HG02763 (cell line): ENCODE measurements around the gene H6PD.

Source experiments
- ATAC-seq: cut with Tn5 transposase; IDR thresholded peaks from one replicate; pipeline ENCODE4 v1.9.1; 2021; ENCODE audit warnings: mild to moderate bottlenecking, moderate library complexity; ENCODE audit not compliant: unreplicated experiment

Gene H6PD

DNA sequence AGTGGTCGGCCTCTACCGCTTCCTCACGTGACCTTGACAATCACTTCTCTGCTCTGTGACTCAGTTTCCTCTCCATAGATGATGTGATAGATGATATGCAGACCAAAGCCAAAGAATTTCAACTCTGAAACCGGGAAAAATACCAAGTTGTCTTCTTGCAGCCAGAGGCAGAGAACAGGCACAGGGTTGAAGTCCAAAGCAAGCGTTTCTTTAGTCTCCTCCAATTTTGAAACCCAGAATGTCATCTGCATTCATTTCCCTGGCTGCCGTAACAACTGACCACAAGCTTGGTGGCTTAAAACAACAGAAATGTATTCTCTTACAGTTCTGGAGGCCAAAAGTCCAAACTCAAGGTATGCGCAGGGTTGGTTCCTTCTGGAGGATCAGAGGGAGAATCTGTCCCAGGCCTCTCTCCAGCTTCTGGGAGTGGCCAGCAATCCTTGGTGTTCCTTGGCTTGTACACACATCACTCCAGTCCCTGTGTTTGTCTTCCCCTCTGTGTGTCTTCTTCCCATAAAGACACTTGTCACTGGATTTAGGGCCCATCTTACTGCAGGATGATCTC is 30.3 kb upstream of the H6PD start:
- ATAC-seq = no peak

DNA sequence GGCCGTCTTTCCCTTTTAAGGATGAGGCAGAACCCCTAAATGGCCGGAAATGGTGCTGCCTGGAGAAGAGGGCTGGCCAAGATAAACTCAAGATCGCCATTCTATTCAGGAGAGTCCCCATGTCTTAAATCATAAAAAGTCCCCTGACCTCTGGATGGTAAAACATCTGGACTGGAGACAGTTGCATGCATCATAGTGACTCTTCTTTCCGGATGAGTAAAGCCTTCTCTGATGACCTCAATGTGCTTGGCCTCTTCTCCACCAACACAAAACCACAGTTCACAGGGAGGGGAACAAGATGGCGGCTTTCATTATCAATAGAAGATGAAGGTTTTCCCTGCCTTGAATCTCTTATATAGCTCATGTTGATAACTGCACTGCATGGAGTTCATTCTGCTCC is 27.5 kb upstream of the H6PD start:
- ATAC-seq = no peak

GRCh38 chr1:9207715-9208114 is 26.9 kb upstream of the H6PD start:
- no peak for ATAC-seq

- ATAC-seq = no peak
These were observed 23.2 kb upstream of the H6PD start for GRCh38 chr1:9211291-9211811.

DNA sequence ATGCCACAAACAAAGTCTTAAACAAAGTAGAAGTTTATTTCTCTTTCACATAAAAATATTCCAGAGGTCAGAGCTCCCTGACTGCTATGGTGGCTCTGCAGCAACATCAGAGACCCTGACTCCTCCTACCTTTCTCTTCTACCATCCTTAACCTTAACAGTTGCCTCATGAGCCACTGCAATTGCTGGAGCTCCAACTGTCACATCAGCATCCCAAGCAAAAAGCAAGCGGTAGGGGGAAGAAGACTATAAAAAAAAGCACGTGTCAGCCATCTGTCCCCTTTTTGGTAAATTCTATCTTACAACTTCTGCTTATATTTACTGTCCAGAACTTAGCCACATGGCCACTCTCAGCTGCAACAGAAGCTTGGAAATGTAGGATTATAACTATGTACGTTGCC is 21.8 kb upstream of the H6PD start:
- ATAC-seq = no peak

DNA sequence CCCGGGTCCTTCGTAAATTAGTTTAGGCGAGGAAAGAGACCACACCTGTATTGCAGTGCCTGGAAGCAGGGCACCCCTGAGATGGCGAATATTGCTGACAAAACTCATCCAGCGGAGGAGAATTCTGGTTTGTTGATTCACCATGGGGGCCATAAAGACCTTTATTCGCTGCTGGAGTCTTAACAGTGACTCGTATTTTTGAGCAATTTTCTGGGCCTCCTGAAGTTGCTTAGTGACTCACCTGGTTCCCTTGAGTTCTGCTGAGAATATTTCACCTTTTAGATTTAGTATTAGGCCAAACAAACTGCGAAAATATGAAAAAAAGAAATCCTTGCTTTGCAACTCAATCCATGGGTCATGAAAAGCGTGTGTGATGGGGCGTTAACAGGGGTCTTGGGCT is 20.6 kb upstream of the H6PD start:
- no peak for ATAC-seq

GRCh38 chr1:9218917-9219316 is 15.7 kb upstream of the H6PD start:
- ATAC-seq = no peak

DNA sequence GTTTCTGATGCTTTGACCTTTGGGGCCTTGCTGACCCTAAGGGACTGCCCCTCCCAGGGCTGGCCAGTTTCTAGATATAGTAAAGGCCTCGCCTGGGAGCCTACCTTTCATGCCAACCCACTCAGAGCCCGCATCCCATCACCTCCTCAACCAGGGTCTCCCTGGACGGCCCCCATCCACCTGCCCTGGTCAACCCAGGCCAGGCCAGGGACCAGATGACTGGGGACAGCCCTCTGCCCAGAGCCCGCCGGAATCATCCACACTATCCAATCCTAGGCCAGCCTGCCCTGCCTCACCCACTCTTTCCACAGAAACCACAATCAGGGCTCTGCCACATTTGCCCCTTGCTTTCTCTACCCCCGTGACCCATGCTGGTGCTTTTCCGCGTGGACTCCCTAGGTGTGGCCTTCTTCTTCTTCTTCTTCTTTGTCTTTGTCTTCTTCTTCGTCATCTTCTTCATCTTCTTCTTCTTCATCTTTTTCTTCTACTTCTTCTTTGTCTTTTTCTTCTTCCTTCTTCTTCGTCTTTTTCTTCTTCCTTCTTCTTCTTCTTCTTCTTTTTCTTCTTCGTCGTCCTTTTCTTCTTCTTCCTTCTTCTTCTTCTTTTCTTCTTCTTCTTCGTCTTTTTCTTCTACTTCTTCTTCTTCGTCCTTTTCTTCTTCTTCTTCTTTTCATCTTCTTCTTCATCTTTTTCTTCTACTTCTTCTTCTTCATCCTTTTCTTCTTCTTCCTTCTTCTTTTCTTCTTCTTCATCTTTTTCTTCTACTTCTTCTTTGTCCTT is 11.5 kb upstream of the H6PD start:
- no peak for ATAC-seq

DNA sequence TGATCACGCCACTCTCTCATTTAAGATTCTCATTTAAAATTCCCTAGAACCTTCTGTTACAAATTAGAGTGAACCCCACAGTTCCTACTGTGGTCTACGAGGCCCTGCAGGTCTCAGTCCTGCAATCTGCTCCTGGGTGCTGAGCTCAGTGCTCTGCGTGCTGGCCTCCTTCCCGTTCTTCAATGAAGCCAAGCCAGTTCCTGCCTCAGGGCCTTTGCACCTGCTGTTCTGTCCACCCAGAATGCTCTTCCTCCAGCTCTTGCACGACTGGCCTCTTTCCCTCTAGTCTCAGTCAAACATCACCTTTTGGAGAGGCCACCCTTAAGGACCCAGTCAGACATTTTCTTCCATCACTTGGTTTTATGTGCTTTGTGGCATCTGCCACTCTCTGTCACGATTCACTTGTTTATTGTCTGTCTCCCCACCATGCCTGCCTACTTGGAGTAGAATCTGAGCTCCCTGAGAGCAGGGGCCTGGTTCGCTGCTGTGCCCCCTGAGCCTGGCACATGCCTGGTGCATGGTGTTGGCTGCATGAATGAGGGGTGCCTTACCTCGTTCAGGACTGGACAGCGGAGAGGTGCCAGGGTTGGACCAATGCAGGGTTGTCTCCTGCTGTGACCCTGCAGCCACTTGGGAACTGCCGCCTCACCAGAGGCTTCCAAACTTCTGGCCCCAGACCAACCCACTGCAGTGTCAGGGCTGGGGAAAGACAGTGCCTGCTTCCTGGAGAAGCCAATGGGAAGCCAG is 9.7 kb upstream of the H6PD start:
- ATAC-seq = no peak

- no peak for ATAC-seq
These were observed 9.2 kb upstream of the H6PD start for GRCh38 chr1:9225411-9225785.

- no peak for ATAC-seq
These were observed 6.0 kb upstream of the H6PD start for GRCh38 chr1:9228609-9229008.

DNA sequence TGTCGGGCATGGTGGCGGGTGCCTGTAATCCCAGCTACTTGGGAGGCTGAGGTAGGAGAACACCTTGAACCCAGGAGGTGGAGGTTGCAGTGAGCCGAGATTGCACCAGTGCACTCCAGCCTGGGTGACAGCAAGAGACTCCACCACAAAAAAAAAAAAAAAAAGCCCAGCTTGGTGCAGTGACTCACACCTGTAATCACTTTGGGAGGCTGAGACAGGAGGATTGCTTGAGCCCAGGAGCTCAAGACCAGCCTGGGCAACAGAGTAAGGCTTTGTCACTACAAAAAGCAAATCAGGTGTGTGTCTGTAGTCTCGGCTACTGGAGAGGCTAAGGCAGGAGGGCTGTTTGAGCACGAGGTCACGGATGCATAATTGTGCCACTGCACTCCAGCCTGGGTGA is 5.0 kb upstream of the H6PD start:
- no peak for ATAC-seq

GRCh38 chr1:9230869-9231533 is 3.6 kb upstream of the H6PD start:
- no peak for ATAC-seq

DNA sequence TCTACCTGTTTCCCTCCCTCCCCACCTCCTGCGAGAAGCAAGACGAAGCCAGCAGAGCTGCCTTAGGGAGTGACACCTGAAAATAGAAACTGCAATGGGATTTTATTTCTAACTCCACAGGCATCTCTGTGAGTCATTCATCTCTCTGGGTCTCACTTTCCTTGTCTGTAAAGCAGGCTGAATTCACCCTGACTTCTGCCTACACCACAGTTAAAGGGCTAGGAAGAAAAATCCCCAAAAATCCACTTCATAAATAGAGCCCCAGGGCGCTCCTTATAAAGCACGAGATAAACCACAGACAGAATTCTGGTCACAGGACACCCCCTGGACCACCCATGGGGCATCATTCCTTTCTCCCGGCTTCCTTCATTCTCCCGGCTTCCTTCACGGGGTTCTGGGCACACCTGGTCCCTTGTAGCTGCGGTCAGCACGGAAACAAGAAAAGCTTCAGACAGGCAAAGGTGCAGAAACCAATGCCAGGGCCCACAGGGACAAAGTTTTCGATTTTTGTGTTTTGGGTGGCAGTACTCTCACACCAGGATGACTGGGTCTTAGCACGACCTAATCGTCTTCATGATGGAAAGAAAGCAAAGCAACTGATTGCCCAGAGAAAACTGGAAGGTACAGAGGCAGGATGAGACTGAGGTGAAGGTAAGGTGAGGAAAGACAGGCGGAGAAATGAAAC is 2.8 kb upstream of the H6PD start:
- no peak for ATAC-seq

DNA sequence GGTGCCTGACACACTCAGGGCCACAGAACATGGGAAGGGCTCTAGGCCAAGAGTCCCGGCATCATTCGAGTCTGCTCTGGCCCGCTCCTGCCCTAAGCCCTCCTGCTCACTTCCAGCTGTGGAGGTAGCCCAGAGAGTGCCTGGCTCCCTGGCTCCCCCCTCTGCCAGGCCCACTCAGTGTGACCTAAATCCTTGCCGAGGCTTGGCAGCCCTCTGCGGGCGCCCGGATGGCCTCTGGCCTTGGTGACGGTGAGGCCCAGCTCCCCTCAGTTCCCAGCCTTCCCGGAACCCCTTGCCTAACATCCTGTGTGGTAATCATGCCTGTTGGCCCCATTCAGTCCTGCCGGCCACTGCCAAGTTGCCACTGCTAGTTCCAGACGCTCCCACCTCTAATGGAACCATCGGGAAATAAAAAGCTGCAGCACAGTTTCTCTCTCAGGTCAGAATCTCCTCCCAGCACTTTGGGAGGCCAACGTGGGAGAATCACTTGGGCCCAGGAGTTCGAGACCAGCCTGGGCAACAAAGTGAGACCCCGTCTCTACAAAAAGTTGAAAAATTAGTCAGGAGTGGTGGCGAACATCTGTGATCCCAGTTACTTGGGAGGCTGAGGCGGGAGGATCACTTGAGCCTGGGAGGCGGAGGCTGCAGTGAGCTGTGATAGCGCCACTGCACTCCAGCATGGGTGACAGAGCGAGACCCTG is 1.2 kb upstream of the H6PD start:
- no peak for ATAC-seq

- no peak for ATAC-seq
These were observed 692 bp upstream of the H6PD start for GRCh38 chr1:9233942-9234222.

- ATAC-seq = no peak
These were observed 504 bp downstream of the H6PD start for GRCh38 chr1:9235096-9235459.

DNA sequence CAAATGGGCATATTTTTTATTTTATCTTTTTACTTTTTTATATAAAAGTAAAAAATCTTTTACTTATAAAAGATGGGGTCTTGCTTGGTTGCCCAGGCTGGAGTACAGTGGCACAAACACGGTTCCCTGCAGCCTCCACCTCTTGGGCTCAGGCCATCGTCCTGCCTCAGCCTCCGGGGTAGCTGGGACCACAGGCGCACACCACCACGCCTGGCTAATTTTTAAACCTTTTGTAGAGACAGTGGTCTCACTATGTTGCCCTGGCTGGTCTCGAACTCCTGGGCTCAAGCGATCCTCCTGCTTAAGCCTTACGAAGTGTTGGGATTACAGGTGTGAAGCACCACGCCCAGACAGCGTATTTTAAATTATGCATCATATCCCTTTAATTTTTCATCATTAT is 986 bp downstream of the H6PD start:
- no peak for ATAC-seq

- no peak for ATAC-seq
These were observed 3.6 kb downstream of the H6PD start for GRCh38 chr1:9238134-9238533.

- no peak for ATAC-seq
These were observed 4.0 kb downstream of the H6PD start for GRCh38 chr1:9238550-9238949.
